OCI-LY1 (cell line): ENCODE data around the gene ARHGEF10L.

Source experiments
- H2AFZ ChIP-seq: fragments of 200-600 bp; sonication (generic), shearing (Covaris generic); 2 replicates; pipeline ENCODE4 v1.6.0; 2014; ENCODE audit warnings: antibody characterized with exemption, mild to moderate bottlenecking, low read length
- H3F3A ChIP-seq: fragments of 200-600 bp; sonication (generic), shearing (Covaris generic); 2 replicates; pipeline ENCODE4 v1.6.0; 2014; ENCODE audit warnings: mild to moderate bottlenecking, antibody characterized with exemption, low read length, moderate library complexity; ENCODE audit not compliant: insufficient read depth
- H3K27ac ChIP-seq: fragments of 200-600 bp; sonication (generic); 2 replicates; pipeline ENCODE4 v1.5.1; 2014; ENCODE audit warnings: low read length, mixed run types, mild to moderate bottlenecking, low read depth; ENCODE audit not compliant: poor library complexity, severe bottlenecking
- H3K27me3 ChIP-seq: fragments of 200-600 bp; sonication (generic); 2 replicates; pipeline ENCODE4 v1.6.0; 2014; ENCODE audit warnings: antibody characterized with exemption, mild to moderate bottlenecking, low read length, moderate library complexity; ENCODE audit not compliant: insufficient read depth
- H3K36me3 ChIP-seq: fragments of 200-600 bp; sonication (generic); 2 replicates; pipeline ENCODE4 v1.6.1; 2014; ENCODE audit warnings: mild to moderate bottlenecking, antibody characterized with exemption, low read length, moderate library complexity, mixed read lengths; ENCODE audit not compliant: insufficient read depth
- H3K4me1 ChIP-seq: fragments of 200-600 bp; sonication (generic); 2 replicates; pipeline ENCODE4 v1.5.1; 2014; ENCODE audit warnings: mild to moderate bottlenecking, low read length, moderate library complexity; ENCODE audit not compliant: insufficient read depth, severe bottlenecking
- H3K4me2 ChIP-seq: fragments of 200-600 bp; sonication (generic), shearing (Covaris generic); 2 replicates; pipeline ENCODE4 v1.6.1; 2014; ENCODE audit warnings: low read length
- H3K4me3 ChIP-seq: fragments of 200-600 bp; sonication (generic); 2 replicates; pipeline ENCODE4 v1.5.1; 2014; ENCODE audit warnings: low read length, low read depth, mild to moderate bottlenecking, mixed read lengths; ENCODE audit not compliant: poor library complexity, severe bottlenecking
- H3K79me2 ChIP-seq: fragments of 200-600 bp; shearing (Covaris generic); 2 replicates; pipeline ENCODE4 v1.6.1; 2016; ENCODE audit warnings: mixed run types, low read length, mixed read lengths; ENCODE audit not compliant: insufficient read depth
- H3K9ac ChIP-seq: fragments of 200-600 bp; sonication (generic), shearing (Covaris generic); 2 replicates; pipeline ENCODE4 v1.6.1; 2014; ENCODE audit warnings: mild to moderate bottlenecking, low read length, mixed read lengths
- H3K9me2 ChIP-seq: fragments of 200-600 bp; sonication (generic), shearing (Covaris generic); 2 replicates; pipeline ENCODE4 v1.6.1; 2014; ENCODE audit warnings: low read depth, mild to moderate bottlenecking, low read length, mixed read lengths
- H3K9me3 ChIP-seq: fragments of 200-600 bp; shearing (Covaris generic); 2 replicates; pipeline ENCODE4 v1.6.1; 2014; ENCODE audit warnings: low read length, mixed read lengths
- H4K20me1 ChIP-seq: fragments of 200-600 bp; sonication (generic), shearing (Covaris generic); 2 replicates; pipeline ENCODE4 v1.6.0; 2016; ENCODE audit warnings: mild to moderate bottlenecking, low read length; ENCODE audit not compliant: insufficient read depth
- CTCF ChIP-seq: fragments of 200-600 bp; sonication (generic), shearing (Covaris generic); IDR thresholded peaks from 2 replicates; pipeline ENCODE4 v1.5.1; 2017; ENCODE audit warnings: mild to moderate bottlenecking, antibody characterized with exemption, low read length, moderate library complexity, mixed read lengths
- EZH2 ChIP-seq: fragments of 200-600 bp; sonication (generic), shearing (Covaris generic); IDR thresholded peaks from 2 replicates; pipeline ENCODE4 v1.8.0; 2017; ENCODE audit warnings: borderline replicate concordance, mixed run types, mild to moderate bottlenecking, antibody characterized with exemption, low read length, moderate library complexity, mixed read lengths

Gene ARHGEF10L

GRCh38 chr1:17629460-17629859, 90.0 kb downstream of the ARHGEF10L start:
- no peaks in the 10 kb centered on the region for H3K9me2 ChIP-seq
- TF ChIP-seq EZH2, result no peak
- peak; percentile 30; the same call in 1 of the 2 replicates for TF ChIP-seq CTCF
- no peaks in the 10 kb centered on the region for H3F3A ChIP-seq
- H3K27me3 ChIP-seq, result no peaks in the 10 kb centered on the region; the same call in 1 of the 2 replicates
- H3K79me2 ChIP-seq, result no peaks in the 10 kb centered on the region
- H3K4me1 ChIP-seq, result no peaks in the 10 kb centered on the region
- no peak overlapping the region for H3K4me3 ChIP-seq
- no peak overlapping the region for H3K4me2 ChIP-seq
- H3K9ac ChIP-seq, result no peak overlapping the region
- no peak overlapping the region for H2AFZ ChIP-seq
- no peaks in the 10 kb centered on the region for H3K36me3 ChIP-seq
- H4K20me1 ChIP-seq, result no peaks in the 10 kb centered on the region
- H3K9me3 ChIP-seq, result no peaks in the 10 kb centered on the region
- no peak overlapping the region for H3K27ac ChIP-seq

- Histone ChIP-seq H3K4me2 (no peak overlapping the region), H3K36me3 (no peaks in the 10 kb centered on the region)
Observed at GRCh38 chr1:17630048-17630830, 90.7 kb downstream of the ARHGEF10L start.

GRCh38 chr1:17630986-17631385, 91.5 kb downstream of the ARHGEF10L start:
- TF ChIP-seq EZH2, result no peak
- TF ChIP-seq CTCF, result no peak
- Histone ChIP-seq H4K20me1 (no peaks in the 10 kb centered on the region), H3F3A (no peaks in the 10 kb centered on the region), H2AFZ (no peak overlapping the region), H3K36me3 (no peaks in the 10 kb centered on the region), H3K9me2 (no peaks in the 10 kb centered on the region), H3K4me2 (no peak overlapping the region), H3K9me3 (no peaks in the 10 kb centered on the region), H3K9ac (no peak overlapping the region), H3K79me2 (no peaks in the 10 kb centered on the region), H3K4me1 (no peaks in the 10 kb centered on the region), H3K27me3 (no peaks in the 10 kb centered on the region; the same call in 1 of the 2 replicates), H3K27ac (no peak overlapping the region), H3K4me3 (no peak overlapping the region)

More at GRCh38 chr1:17630048-17630830, 90.7 kb downstream of the ARHGEF10L start:
- no peak overlapping the region for H3K9ac ChIP-seq
- no peaks in the 10 kb centered on the region for H3K4me1 ChIP-seq
- H3K27me3 ChIP-seq, result no peaks in the 10 kb centered on the region; the same call in 1 of the 2 replicates
- no peak overlapping the region for H2AFZ ChIP-seq
- no peaks in the 10 kb centered on the region for H3K9me2 ChIP-seq
- no peak overlapping the region for H3K4me3 ChIP-seq
- no peaks in the 10 kb centered on the region for H3K79me2 ChIP-seq
- no peak overlapping the region for H3K27ac ChIP-seq
- no peaks in the 10 kb centered on the region for H3F3A ChIP-seq
- TF ChIP-seq EZH2 (no peak), CTCF (no peak)
- no peaks in the 10 kb centered on the region for H3K9me3 ChIP-seq
- H4K20me1 ChIP-seq, result no peaks in the 10 kb centered on the region
